GM12873 (cell line): Measurements from ENCODE around the gene MMS19.

ENCODE experiments used
- TF ChIP-seq, protein P1 (sequence below): IDR thresholded peaks from 2 replicates; pipeline ENCODE4 v1.5.1; 2012; ENCODE audit warnings: low read depth, mild to moderate bottlenecking, moderate library complexity, low read length, control low read depth; ENCODE audit not compliant: insufficient read depth; ENCODE audit errors: missing control alignments

The MMS19 gene

GRCh38 chr10:97506199-97506991, 8.2 kb upstream of the MMS19 start:
- TF ChIP-seq, protein P1, sequence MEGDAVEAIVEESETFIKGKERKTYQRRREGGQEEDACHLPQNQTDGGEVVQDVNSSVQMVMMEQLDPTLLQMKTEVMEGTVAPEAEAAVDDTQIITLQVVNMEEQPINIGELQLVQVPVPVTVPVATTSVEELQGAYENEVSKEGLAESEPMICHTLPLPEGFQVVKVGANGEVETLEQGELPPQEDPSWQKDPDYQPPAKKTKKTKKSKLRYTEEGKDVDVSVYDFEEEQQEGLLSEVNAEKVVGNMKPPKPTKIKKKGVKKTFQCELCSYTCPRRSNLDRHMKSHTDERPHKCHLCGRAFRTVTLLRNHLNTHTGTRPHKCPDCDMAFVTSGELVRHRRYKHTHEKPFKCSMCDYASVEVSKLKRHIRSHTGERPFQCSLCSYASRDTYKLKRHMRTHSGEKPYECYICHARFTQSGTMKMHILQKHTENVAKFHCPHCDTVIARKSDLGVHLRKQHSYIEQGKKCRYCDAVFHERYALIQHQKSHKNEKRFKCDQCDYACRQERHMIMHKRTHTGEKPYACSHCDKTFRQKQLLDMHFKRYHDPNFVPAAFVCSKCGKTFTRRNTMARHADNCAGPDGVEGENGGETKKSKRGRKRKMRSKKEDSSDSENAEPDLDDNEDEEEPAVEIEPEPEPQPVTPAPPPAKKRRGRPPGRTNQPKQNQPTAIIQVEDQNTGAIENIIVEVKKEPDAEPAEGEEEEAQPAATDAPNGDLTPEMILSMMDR, result no peak

DNA sequence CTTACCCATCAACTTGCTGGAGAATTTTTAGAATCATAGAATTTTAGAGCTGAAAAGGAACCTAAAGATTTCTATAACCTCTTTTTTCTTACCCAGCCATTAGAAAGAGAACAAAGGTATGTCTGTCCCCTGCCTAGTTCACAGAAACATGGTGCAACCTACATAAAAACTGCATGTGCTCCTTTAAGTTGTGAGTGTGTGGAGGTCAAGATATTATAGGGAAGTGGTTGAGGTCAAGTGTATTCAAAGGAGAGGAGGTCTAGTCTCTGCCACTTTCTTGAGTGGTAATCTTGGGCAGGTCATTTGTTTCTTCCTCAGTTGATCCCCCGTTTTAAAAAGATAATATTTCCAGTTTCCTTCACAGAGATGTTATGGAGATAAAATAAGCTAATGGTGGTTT, 6.9 kb upstream of the MMS19 start:
- TF ChIP-seq, protein P1, result no peak

GRCh38 chr10:97503406-97503805, 5.2 kb upstream of the MMS19 start:
- TF ChIP-seq, protein P1, result no peak

- TF ChIP-seq, protein P1, result no peak
Measured at GRCh38 chr10:97502916-97503315, 4.7 kb upstream of the MMS19 start.

DNA sequence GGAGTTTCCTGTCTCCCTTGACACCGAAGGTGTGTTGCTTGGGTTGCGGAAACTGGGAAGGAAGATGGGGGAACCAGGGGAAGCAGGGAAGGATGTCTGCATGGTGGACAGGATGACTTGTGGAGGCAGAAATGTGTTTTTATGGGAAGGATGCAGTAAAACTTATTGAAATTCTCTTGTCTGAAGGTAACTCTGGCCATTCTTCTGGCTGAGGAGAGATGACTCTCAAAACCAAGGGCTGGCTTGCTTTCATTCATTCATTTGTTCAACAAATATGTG, 2.0 kb upstream of the MMS19 start:
- TF ChIP-seq, protein P1, result no peak

- TF ChIP-seq, protein P1, result no peak
Measured at GRCh38 chr10:97499561-97500296, 1.5 kb upstream of the MMS19 start.

DNA sequence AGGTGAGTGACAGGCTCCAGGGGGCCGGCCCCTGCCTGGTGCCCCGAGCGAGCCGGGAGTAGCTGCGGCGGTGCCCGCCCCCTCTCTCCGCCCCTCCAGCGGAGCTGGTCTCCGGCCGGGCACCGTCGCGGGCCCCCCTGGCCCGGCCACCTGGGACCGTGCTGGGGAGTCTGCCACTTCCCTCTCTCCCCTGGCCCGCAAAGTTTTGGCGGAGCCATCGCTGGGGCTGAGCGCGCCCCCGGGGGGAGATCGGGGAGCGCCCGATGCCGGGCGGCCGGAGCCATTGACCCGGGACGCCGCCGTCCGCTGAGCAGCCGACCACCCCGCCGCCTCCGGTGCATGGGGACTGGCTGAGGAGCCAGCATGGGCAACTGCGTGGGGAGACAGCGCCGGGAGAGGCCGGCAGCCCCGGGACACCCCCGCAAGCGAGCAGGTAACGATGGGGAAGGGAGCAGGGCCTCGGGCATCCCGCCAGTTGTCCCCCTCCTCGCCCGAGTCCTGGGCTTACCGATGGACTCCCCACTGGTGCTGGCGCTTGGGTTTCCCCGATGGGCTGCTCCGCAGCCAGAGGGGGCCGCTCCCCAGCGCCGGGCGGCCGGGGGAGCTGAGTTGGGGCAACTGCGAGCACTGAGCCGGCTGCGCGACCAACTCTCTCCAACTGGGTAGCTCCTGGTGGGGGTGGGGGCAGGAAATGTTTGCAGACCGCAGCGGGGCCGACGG, 779 bp upstream of the MMS19 start, which contains the start of gene UBTD1:
Gene UBTD1 (plus strand): TSS at position 84 of the 720 bp plus-strand sequence. CDS start 280 bp downstream, at position 364.
- TF ChIP-seq, protein P1, result no peak
